OCI-LY1 (cell line): ENCODE results near the gene NTF3.

Experiments
- CTCF ChIP-seq: fragments of 200-600 bp; sonication (generic), shearing (Covaris generic); IDR thresholded peaks from 2 replicates; pipeline ENCODE4 v1.5.1; 2017; ENCODE audit warnings: mild to moderate bottlenecking, antibody characterized with exemption, low read length, moderate library complexity, mixed read lengths
- EZH2 ChIP-seq: fragments of 200-600 bp; sonication (generic), shearing (Covaris generic); IDR thresholded peaks from 2 replicates; pipeline ENCODE4 v1.8.0; 2017; ENCODE audit warnings: borderline replicate concordance, mixed run types, mild to moderate bottlenecking, antibody characterized with exemption, low read length, moderate library complexity, mixed read lengths

- TF ChIP-seq CTCF = no peak
- TF ChIP-seq EZH2 = no peak
Observed at GRCh38 chr12:5447320-5447719, 15.4 kb downstream of the NTF3 start.
